B cell (primary cell): ENCODE measurements around the gene CUL5. TPM values are rescaled to one million over a fixed set of nuclear protein-coding genes. Genes with fewer than 3 reads are reported as not detected.

Experiments used
- ATAC-seq: fragments of 200-7000 bp; cut with Tn5 transposase; one replicate; pipeline ENCODE4 v1.10.0; 2021; ENCODE audit warnings: low read depth, mild to moderate bottlenecking, moderate number of reproducible peaks, moderate library complexity
- CTCF ChIA-PET: fragments of 350-600 bp; sonication (Branson Sonifier 250); formaldehyde crosslinking; loops from one replicate; lab custom pipeline; 2021; ENCODE audit warnings: antibody characterized with exemption, inconsistent platforms; lab: Charles Lee
- POLR2A ChIA-PET: fragments of 350-600 bp; sonication (Branson Sonifier 250); formaldehyde crosslinking; loops from one replicate; lab custom pipeline; 2021; ENCODE audit warnings: antibody characterized with exemption; lab: Charles Lee
- DNase-seq: peaks from one replicate; pipeline ENCODE4 v3.0.0; 2013
- H2AFZ ChIP-seq: 2 replicates; pipeline ENCODE4 v1.6.1; 2012; ENCODE audit warnings: mild to moderate bottlenecking, low read depth, low read length; ENCODE audit not compliant: insufficient read depth, poor library complexity, severe bottlenecking
- H3K27ac ChIP-seq, 2 donors: 1 replicate in 1 of 2; 2 replicates in 1 of 2; pipeline ENCODE4 v1.5.1; 2012 to 2013; ENCODE audit warnings: low read length in 2 of 2, mild to moderate bottlenecking in 2 of 2, moderate library complexity in 1 of 2
- H3K27me3 ChIP-seq, 4 experiments: fragments of 200-600 bp in 1 of 4; sonication (generic) in 1 of 4; replicated peaks in 1 of 4; 1 replicate in 2 of 4; 2 replicates in 2 of 4; pipeline versions ENCODE4 v1.6.1 to v1.7.0; 2013 to 2016; ENCODE audit warnings: low read length in 3 of 4, mild to moderate bottlenecking in 2 of 4, mixed read lengths in 1 of 4, moderate library complexity in 1 of 4; ENCODE audit not compliant: insufficient read depth in 4 of 4, control insufficient read depth in 3 of 4; ENCODE audit errors: control extremely low read depth in 1 of 4
- H3K36me3 ChIP-seq, 2 experiments: replicated peaks in 1 of 2; 1 replicate in 1 of 2; 2 replicates in 1 of 2; pipeline versions ENCODE4 v1.6.1 to v1.7.1; 2013; ENCODE audit warnings: low read length in 1 of 2; ENCODE audit not compliant: insufficient read depth in 2 of 2, control insufficient read depth in 1 of 2; ENCODE audit errors: control extremely low read depth in 1 of 2, extremely low read depth in 1 of 2
- H3K4me1 ChIP-seq, 2 donors: fragments of 200-600 bp in 1 of 2; sonication (generic) in 1 of 2; 1 replicate in 1 of 2; 2 replicates in 1 of 2; pipeline versions ENCODE4 v1.5.1 to v1.6.1; 2013 to 2017; ENCODE audit warnings: low read length in 2 of 2; ENCODE audit not compliant: control insufficient read depth in 2 of 2, insufficient read depth in 2 of 2
- H3K4me2 ChIP-seq: replicated peaks from 2 replicates; pipeline ENCODE3; 2012; ENCODE audit warnings: mild to moderate bottlenecking, low read depth, low read length; ENCODE audit not compliant: poor library complexity, severe bottlenecking
- H3K4me3 ChIP-seq, 5 experiments: fragments of 200-600 bp in 1 of 5; sonication (generic) in 1 of 5; 1 replicate in 3 of 5; 2 replicates in 2 of 5; pipeline versions ENCODE4 v1.5.1 to v1.7.0; 2011 to 2016; ENCODE audit warnings: low read length in 4 of 5, mild to moderate bottlenecking in 4 of 5, low read depth in 2 of 5, control low read depth in 1 of 5, moderate library complexity in 1 of 5; ENCODE audit not compliant: insufficient read depth in 1 of 5; ENCODE audit errors: control extremely low read depth in 1 of 5, extremely low read depth in 1 of 5
- H3K79me2 ChIP-seq: fragments of 200-600 bp; sonication (generic); one replicate; pipeline ENCODE4 v1.6.0; 2016; ENCODE audit warnings: low read length; ENCODE audit not compliant: control insufficient read depth, insufficient read depth
- H3K9ac ChIP-seq: fragments of 200-600 bp; sonication (generic); 2 replicates; pipeline ENCODE4 v1.6.1; 2017; ENCODE audit warnings: mild to moderate bottlenecking, low read length, moderate library complexity
- H3K9me3 ChIP-seq, 3 donors: one replicate each; pipeline versions ENCODE4 v1.6.1 to v1.7.1; 2013; ENCODE audit warnings: low read length in 2 of 3; ENCODE audit not compliant: control insufficient read depth in 2 of 3, insufficient read depth in 1 of 3; ENCODE audit errors: control extremely low read depth in 1 of 3
- H4K20me1 ChIP-seq: 2 replicates; pipeline ENCODE4 v1.6.0; 2012; ENCODE audit warnings: mild to moderate bottlenecking, low read length; ENCODE audit not compliant: insufficient read depth, control insufficient read depth, poor library complexity, severe bottlenecking
- H3K27ac Mint-ChIP-seq: one replicate; pipeline ENCODE4 v1.8.0; 2021; ENCODE audit warnings: mixed read lengths
- H3K27me3 Mint-ChIP-seq: one replicate; pipeline ENCODE4 v1.8.0; 2021; ENCODE audit warnings: mixed read lengths
- H3K4me1 Mint-ChIP-seq: one replicate; pipeline ENCODE4 v1.8.0; 2021; ENCODE audit warnings: mixed read lengths
- H3K4me3 Mint-ChIP-seq: one replicate; pipeline ENCODE4 v1.8.0; 2021; ENCODE audit warnings: mixed read lengths
- H3K9me3 Mint-ChIP-seq: one replicate; pipeline ENCODE4 v1.8.0; 2022; ENCODE audit warnings: mixed read lengths; ENCODE audit not compliant: insufficient read depth
- EZH2 ChIP-seq: IDR thresholded peaks from 2 replicates; pipeline ENCODE4 v1.6.1; 2012; ENCODE audit warnings: borderline replicate concordance, low read depth, mild to moderate bottlenecking, moderate library complexity, low read length; ENCODE audit not compliant: insufficient read depth, poor library complexity, severe bottlenecking
- WGBS: methylation state at CpG from one replicate; pipeline ENCODE4 v1.1.5; 2013; ENCODE audit warnings: missing lambda C conversion rate; ENCODE audit not compliant: insufficient coverage; 5-methylcytosine and 5-hydroxymethylcytosine counted together
- intact Hi-C: fragments of 100-400 bp; cut with micrococcal nuclease; formaldehyde crosslinking; loops from one replicate; pipeline ENCODE4 v1.10.0; 2022
- polyA plus RNA-seq: library from polyadenylated mRNA; depleted of rRNA; stranded (reverse); fragments of >200 nt; gene quantifications from 2 replicates; pipeline ENCODE4 v1.2.3, GENCODE V29; 2012
- total RNA-seq, 2 donors: library from RNA; stranded (reverse); fragments of 120-200 nt in 1 of 2; gene quantifications; 1 replicate in 1 of 2; 2 replicates in 1 of 2; pipeline versions ENCODE4 v1.2.3 to v1.2.4, GENCODE V29; 2013 to 2022
- TF ChIP-seq, protein P1 (sequence below): fragments of 200-600 bp; IDR thresholded peaks from one replicate; pipeline ENCODE4 v1.8.0; 2022; ENCODE audit warnings: antibody characterized with exemption, mild to moderate bottlenecking

The CUL5 gene
- total and polyA plus RNA-seq, 2 donors (not counting 1 experiment from before 2014, with no cell fraction given), result 29.4 to 44.1 TPM

DNA sequence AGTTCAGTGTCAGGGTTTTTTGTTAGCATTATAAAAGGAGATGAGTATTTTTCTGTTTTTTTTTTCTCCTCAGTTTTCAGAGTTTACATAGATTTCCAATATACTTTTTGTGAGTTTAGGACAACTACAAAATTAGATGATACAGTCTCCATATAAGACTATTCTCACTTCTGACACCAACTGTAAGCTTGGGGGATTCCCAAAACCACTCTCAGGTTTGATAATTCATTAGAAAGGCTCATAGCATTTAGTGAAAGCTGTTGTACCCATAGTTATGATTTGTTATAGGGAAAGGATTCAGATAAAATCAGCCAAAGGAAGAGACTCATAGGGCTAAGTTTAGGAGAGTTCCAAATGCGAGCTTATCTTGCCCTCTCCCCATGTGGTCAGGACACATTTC, 24.1 kb downstream of the CUL5 start:
- no CpG with 5 or more reads among the region's 1 CpG for WGBS
- Mint-ChIP-seq H3K4me1 (peaks cover 17% of the 10 kb centered on the region), H3K9me3 (peaks cover 3% of the 10 kb centered on the region), H3K27ac (no peak overlapping the region), H3K27me3 (no peaks in the 10 kb centered on the region), H3K4me3 (no peak overlapping the region)
- H3K79me2 ChIP-seq, result peaks cover 60% of the 10 kb centered on the region
- H3K9me3 ChIP-seq, result no peaks in the 10 kb centered on the region
- no peak overlapping the region for H2AFZ ChIP-seq
- no peaks in the 10 kb centered on the region for H3K4me1 ChIP-seq
- H3K9ac ChIP-seq, result no peak overlapping the region
- ATAC-seq (no peak), DNase-seq (no peak)
- no peak overlapping the region for H3K4me3 ChIP-seq
- H3K36me3 ChIP-seq, result peaks cover 4 to 40% of the 10 kb centered on the region in 2 experiments
- H3K4me2 ChIP-seq, result no peak overlapping the region
- H3K27ac ChIP-seq, result no peak overlapping the region
- H4K20me1 ChIP-seq, result peaks cover 43% of the 10 kb centered on the region
- ChIA-PET POLR2A (no interaction called here), CTCF (interaction anchor here (1.8 kb wide), 1 partner anchor 24 kb away, joined by 5 read pairs; the partner anchor contains the start of gene CUL5)
- TF ChIP-seq EZH2, result no peak
- TF ChIP-seq, protein P1, sequence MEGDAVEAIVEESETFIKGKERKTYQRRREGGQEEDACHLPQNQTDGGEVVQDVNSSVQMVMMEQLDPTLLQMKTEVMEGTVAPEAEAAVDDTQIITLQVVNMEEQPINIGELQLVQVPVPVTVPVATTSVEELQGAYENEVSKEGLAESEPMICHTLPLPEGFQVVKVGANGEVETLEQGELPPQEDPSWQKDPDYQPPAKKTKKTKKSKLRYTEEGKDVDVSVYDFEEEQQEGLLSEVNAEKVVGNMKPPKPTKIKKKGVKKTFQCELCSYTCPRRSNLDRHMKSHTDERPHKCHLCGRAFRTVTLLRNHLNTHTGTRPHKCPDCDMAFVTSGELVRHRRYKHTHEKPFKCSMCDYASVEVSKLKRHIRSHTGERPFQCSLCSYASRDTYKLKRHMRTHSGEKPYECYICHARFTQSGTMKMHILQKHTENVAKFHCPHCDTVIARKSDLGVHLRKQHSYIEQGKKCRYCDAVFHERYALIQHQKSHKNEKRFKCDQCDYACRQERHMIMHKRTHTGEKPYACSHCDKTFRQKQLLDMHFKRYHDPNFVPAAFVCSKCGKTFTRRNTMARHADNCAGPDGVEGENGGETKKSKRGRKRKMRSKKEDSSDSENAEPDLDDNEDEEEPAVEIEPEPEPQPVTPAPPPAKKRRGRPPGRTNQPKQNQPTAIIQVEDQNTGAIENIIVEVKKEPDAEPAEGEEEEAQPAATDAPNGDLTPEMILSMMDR, result no peak
- H3K27me3 ChIP-seq, result no peaks in the 10 kb centered on the region
- intact Hi-C loops, result no loop called here

DNA sequence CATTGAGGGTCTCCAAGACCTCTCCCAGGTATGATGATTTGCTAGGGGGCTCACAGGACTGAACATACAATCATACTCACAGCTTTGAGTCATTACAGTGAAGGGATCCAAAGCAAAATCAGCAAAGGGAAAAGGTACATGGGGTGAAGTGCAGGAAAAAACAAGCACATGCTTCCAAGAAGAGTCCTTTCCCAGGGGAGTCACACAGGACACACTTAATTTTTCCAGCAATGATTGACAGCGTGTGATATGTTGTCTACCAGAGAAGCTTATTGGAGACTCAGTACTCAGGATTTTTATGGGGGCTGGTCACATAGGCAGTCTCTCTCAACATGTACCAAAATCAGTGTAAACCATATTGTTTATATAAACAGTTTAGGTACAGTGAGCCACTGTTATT, 25.3 kb downstream of the CUL5 start:
- Histone ChIP-seq H3K27ac (no peak overlapping the region), H3K36me3 (peaks cover 4 to 44% of the 10 kb centered on the region in 2 experiments), H4K20me1 (peaks cover 31% of the 10 kb centered on the region), H3K79me2 (peaks cover 50% of the 10 kb centered on the region), H2AFZ (no peak overlapping the region), H3K27me3 (no peaks in the 10 kb centered on the region), H3K4me3 (no peak overlapping the region), H3K9ac (no peak overlapping the region), H3K4me2 (no peak overlapping the region), H3K4me1 (no peaks in the 10 kb centered on the region), H3K9me3 (no peaks in the 10 kb centered on the region)
- POLR2A ChIA-PET, result no interaction called here
- Mint-ChIP-seq H3K4me1 (peaks cover 11% of the 10 kb centered on the region), H3K4me3 (no peak overlapping the region), H3K27ac (no peak overlapping the region), H3K9me3 (peaks cover 3% of the 10 kb centered on the region), H3K27me3 (no peaks in the 10 kb centered on the region)
- no CpG with 5 or more reads among the region's 1 CpG for WGBS
- DNase-seq, result no peak
- intact Hi-C loops, result no loop called here
- no peak for ATAC-seq
- CTCF ChIA-PET, result interaction anchor here (1.8 kb wide), 1 partner anchor 25 kb away, joined by 5 read pairs; the partner anchor contains the start of gene CUL5
- no peak for TF ChIP-seq EZH2
- TF ChIP-seq, protein P1, result no peak
